GM19397 (cell line): ENCODE results near the gene MAP3K19.
"Not testable (repeated sequence)": the region's sequence is repeated elsewhere in the genome, so short reads cannot be mapped to it uniquely, and the experiment has no call there.

Experiments
- ATAC-seq: cut with Tn5 transposase; IDR thresholded peaks from one replicate; pipeline ENCODE4 v1.9.1; 2021; ENCODE audit warnings: mild to moderate bottlenecking, moderate library complexity; ENCODE audit not compliant: unreplicated experiment

MAP3K19 gene

DNA sequence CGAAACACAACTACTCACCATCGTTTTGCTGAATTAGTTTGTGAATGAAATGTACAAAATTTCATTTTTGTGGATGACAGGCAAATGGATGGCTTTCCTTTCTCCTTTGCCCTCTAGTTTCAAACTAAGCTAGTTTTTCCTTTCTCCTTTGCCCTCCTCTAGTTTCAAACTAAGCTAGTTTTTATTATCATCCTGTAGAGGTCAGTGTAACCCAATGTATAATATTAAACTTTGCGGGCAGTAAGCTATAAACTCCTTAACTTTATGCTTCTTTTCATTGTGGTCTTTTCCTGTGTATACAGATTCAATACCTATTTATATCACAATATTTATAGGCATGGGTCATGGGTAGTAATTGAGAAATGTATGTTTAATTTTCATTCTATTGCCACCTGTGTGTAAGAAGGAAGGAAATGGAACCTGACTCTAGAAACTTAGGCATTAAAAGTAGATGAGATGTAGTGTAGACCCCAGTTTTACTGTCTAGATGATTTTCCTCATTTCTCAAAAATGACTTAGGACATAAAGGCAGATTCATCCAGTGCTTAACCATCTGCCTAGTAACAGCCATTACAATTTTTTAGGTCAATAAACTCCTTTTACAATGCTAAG, 58.1 kb downstream of the MAP3K19 start:
- no peak for ATAC-seq

- no peak for ATAC-seq
Observed at GRCh38 chr2:134985061-134985460, 62.2 kb downstream of the MAP3K19 start.

GRCh38 chr2:134982603-134983002, 64.6 kb downstream of the MAP3K19 start:
- no peak for ATAC-seq

DNA sequence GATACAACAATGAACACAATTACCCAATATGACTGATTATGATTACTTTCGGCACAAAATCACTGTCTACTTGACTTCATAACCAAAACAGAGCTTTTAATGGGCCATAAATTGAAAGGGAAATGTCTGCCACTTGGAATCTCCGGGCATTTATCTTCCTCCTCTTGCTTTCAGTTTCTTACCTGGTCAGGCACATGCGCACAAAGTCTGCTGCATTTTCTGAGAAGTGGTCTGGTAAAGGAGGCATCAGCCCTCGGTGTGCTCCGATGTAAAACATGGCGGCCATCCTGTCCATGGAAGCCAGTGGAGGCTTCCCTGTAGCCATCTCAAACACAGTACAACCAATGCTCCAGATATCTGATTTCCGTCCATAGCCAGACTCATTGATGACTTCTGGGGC, 66.6 kb downstream of the MAP3K19 start:
- ATAC-seq = no peak

DNA sequence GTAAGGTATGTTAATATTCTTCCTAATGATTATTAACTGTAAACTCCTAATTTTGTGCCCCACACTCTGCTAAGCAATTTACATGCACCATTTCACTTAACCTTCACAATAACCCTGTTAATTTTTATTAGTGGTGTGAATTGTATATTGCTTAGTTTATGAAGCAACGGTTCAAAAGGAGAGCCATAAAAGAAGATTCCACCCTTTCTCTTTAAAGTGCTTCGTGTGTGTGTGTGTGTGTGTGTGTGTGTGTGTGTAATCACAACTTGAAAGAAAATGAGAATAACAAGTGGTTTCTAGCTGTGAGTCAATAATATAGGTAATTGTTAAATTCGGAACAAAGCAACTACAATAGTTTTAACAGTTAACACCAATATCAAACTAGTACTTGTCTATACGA, 68.0 kb downstream of the MAP3K19 start:
- ATAC-seq = no peak

DNA sequence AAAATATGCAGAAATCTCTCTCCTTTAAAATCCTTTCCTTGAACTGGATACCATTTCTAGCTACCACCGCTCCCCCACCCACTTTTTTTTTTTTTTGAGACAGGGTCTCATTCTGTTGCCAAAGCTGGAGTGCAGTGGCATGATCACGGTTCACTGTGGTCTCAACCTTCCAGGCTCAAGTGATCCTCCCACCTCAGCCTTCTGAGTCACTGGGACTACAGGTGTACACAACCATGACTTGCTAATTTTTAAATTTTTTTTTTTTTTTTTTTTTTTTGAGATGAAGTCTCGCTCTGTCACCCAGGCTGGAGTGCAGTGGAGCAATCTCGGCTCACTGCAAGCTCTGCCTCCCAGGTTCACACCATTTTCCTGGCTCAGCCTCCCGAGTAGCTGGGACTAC, 70.1 kb downstream of the MAP3K19 start:
- not testable (repeated sequence) for ATAC-seq

- ATAC-seq = no peak
Observed at GRCh38 chr2:134976074-134976702, 71.1 kb downstream of the MAP3K19 start.

DNA sequence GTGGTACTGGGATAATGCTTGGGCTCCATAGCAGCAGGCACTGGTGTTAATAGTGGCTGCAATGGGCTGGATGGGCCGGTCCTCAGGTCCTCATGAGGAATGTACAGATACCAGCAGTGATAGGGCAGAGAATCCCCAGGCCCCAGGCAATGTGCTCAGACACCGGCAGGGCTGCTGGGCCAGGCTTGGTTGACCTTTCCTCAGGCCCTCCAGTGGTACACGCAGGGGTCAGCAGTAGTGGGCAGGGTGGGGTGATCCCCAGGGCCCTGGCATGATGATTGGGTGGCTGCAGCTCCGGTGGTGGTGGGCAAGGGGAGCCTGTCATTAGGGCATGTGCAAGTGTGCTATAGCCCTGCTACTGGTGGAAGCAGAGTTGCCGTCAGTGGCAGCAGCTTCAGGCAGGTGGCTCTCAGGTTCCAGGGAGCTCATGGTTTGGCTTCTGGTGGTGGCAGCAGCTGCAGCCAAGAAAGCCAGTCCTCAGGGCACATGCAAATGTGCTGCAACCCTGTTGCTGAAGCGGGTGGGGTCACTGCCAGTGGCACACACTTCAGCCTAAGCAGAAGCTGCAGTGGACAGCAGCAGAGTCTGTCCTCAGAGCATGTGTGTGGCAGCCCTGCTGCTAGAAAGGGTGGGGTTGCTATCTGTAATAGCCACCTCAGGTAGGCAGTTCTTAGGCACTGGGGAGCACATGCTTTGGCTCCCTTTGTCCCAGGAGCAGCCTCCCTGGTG, 71.8 kb downstream of the MAP3K19 start:
- no peak for ATAC-seq

DNA sequence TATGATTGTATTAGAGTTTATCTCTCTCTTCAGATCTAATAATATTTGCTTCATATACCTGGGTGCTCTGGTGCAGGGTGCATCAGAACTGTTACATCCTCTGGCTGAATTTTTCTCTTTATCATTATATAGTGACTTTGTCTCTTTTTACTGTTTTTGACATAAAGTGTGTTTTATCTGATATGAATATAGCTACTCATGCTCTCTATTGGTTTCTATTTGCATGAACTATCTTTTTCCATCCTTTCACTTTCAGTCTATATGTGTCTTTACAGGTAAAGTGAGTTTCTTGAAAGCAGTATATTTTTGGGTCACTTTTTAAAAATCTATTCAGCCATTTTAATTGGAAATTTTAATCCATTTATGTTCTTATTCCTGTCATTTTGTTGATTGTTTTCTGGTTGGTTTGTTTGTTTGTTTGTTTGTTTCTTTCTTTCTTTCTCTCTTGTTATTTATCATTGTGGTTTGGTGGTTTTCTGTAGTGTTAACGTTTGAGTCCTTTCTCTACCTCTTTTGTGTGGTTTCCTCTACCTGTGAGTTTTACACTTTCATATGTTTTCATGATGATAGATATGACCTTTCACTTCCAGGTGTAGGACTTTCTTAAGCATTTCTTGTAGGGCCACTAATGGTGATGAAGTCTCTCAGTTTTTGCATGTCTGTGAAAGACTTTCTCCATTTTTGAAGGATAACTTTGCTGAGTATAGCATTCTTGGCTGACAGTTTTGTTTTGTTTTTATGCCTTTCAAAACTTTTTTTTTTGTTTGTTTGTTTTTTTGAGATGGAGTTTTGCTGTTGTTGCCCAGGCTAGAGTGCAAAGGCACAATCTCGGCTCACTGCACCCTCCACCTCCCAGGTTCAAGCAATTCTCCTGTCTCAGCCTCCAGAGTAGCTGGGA, 73.8 kb downstream of the MAP3K19 start:
- no peak for ATAC-seq

DNA sequence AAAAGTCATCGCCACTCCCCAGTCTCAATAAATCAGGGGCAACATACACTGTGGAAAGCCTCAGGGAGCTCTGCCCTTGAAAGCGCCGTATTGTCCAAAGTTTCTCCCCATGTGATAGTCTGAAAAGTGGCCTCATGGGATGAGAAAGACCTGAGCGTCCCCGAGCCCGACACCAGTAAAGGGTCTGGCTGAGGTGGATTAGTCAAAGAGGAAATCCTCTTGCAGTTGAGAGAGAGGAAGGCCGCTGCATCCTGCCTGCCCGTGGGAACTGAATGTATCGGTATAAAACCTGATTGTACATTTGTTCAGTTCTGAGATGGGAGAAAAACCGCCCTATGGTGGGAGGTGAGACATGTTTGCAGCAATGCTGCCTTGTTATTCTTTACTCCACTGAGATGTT, 80.1 kb downstream of the MAP3K19 start:
- not testable (repeated sequence) for ATAC-seq

DNA sequence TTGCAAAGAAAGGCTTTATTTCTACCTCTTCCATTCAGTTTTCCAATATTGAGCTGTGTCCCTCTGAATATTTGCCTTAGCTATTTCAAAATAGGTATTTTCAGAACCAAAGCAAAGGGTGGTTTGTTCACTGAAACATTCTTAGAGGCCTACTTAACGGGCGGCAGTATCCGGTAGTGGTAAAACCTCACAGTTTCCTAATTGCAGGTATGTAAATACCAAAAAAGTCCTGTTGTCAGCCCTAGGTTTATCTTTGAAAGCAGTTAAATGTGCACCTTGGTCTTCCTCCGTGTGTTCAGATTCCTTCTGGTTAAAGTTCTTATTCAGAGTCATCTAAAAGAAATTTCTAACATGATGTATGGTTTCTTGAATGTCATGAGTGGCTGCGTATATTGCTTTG, 89.8 kb downstream of the MAP3K19 start:
- ATAC-seq = no peak

GRCh38 chr2:134955744-134956143, 91.5 kb downstream of the MAP3K19 start:
- no peak for ATAC-seq

DNA sequence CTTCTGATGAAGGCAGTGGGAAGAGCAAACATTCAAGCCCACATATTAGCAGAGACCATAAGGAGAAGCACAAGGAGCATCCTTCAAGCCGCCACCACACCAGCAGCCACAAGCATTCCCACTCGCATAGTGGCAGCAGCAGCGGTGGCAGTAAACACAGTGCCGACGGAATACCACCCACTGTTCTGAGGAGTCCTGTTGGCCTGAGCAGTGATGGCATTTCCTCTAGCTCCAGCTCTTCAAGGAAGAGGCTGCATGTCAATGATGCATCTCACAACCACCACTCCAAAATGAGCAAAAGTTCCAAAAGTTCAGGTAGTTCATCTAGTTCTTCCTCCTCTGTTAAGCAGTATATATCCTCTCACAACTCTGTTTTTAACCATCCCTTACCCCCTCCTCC, 93.2 kb downstream of the MAP3K19 start:
- ATAC-seq = no peak

DNA sequence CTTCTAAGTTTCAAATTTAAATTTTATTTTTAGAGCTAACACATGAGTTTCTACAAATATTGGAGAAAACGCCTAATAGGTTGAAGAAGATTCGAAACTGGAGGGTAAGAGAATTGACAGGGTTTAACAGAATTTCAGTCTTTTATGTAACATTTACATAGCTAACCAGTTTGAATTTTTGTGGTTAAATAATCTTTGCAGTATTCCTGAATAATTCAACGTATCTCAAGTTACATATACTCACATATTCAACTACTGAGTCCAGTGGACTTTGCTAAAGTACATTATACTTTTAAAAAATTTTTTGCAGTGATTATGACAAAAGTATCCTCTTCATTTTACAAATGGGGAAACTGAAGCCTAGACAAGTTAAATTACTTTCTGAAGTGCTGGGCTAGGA, 94.6 kb downstream of the MAP3K19 start:
- no peak for ATAC-seq

- ATAC-seq = no peak
Observed at GRCh38 chr2:134950886-134951285, 96.4 kb downstream of the MAP3K19 start.

DNA sequence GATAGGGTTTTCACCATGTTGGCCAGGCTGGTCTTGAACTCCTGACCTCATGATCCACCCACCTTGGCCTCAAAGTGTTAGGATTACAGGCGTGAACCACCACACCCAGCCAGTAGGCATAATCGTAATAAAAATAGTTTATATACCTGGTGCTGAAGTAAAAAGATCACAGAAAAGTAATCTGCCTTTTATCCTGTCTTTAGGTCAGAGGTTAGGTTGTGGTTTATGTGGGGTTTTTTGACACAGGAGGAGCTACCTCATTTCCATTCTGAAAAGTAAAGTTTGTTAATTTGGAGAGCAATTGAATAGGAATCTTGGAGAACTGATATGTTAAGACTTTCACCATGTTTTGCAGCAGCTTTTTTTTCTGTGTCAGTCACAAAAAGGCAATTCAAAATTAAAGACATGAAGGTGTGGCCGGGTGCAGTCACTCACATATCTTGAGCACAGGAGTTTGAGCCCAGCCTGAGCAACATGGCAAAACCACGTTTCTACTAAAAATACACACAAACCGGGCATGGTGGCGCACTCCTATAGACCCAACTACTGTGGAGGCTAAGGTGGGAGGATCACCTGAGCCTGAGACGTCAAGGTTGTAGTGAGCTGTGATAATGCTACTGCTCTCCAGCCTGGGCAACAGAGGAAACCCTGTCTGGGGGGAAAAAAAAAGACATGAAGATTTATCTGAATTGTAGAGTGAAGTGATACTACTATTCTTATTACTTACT, 97.1 kb downstream of the MAP3K19 start:
- ATAC-seq = no peak

- ATAC-seq = no peak
Observed at GRCh38 chr2:134946073-134946472, 101.2 kb downstream of the MAP3K19 start.

DNA sequence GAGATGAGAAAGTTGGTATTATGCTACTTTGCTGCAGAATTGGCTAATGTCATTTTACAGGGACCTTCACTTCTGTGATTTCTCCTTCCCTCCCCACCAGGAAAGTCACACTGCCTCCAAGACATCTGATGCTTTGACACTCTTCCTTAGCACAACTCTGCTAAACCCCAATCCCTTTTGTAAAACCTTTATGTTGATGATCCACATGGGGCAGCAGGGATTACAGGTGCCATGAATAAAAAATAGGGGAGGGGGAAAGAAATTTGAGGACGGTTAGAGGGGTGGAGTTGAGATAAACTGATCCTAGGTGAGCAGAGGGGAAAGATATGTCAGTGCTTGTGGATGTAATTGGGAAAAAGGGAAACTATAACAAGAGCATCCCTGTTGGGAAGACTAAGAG, 102.3 kb downstream of the MAP3K19 start:
- no peak for ATAC-seq

- ATAC-seq = peak; percentile 75
Observed at GRCh38 chr2:134943540-134943939, 103.7 kb downstream of the MAP3K19 start.

DNA sequence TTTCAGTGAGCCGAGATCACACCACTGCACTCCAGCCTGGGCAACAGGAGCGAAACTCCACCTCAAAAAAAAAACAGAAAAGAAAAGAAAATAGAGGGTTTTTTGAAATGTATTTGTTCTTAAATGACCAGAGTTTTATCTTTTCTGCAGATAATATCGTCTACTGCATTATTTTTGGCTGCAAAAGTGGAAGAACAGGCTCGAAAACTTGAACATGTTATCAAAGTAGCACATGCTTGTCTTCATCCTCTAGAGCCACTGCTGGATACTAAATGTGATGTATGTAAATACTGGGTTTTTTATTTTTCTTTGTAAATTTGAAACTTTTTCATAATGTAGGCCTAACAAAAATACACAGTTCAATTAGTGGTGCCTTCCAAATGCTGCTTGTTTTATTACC, 110.6 kb downstream of the MAP3K19 start:
- no peak for ATAC-seq

DNA sequence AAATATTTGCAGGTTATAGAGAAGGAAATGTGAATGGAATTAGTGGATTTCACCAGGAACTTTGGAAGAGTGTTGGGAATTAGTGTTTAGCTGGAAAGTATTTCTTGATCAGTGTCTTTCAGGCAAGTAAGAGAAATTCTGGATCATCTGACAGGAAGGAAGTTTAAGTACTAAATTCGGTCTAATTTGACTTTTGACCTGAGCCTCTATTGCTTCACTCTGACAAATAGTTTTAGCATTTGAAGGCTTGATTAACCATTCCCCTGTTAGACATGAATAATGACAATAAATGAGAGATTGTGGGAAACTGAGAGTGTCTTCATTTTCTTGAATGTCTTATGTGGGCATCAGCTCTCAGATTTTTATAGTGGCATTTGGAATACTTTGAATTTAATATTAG, 112.6 kb downstream of the MAP3K19 start:
- ATAC-seq = no peak
